Endothelial cell of umbilical vein (primary cell): Measurements from ENCODE around the gene RGS9BP. TPM values are rescaled to one million over a fixed set of nuclear protein-coding genes. Genes with fewer than 3 reads are reported as not detected.

Experiments
- BruUV-seq: library from RNA; stranded (reverse); fragments of 400-500 nt; replicated peaks from 2 replicates; lab custom pipeline; 2021; lab: Mats Ljungman, UMichigan
- CTCF ChIA-PET: fragments of 300-600, 350-600 bp; sonication (Branson Sonifier 250); formaldehyde crosslinking; loops from one replicate; lab custom pipeline; 2021; ENCODE audit warnings: antibody characterized with exemption, inconsistent platforms; lab: Charles Lee
- POLR2A ChIA-PET: fragments of 300-600, 350-600 bp; sonication (Branson Sonifier 250); formaldehyde crosslinking; loops from one replicate; lab custom pipeline; 2021; ENCODE audit warnings: antibody characterized with exemption, inconsistent platforms; lab: Charles Lee
- DNase-seq: peaks from one replicate; pipeline ENCODE4 v3.0.0-alpha.2; 2011; ENCODE audit warnings: low read depth, low spot score
- FAIRE-seq: peaks from 2 replicates; lab custom pipeline; 2011; peaks lifted over from hg19 to GRCh38; lab: Jason Lieb, UNC
- H2AFZ ChIP-seq: 2 replicates; pipeline ENCODE4 v1.6.0; 2012; ENCODE audit warnings: low read depth, low read length, control low read depth, inconsistent platforms
- H3K27ac ChIP-seq: 2 replicates; pipeline ENCODE4 v1.5.1; 2011; ENCODE audit warnings: low read depth, mild to moderate bottlenecking, control low read depth, low read length, moderate library complexity; ENCODE audit not compliant: insufficient read depth
- H3K27me3 ChIP-seq, 2 experiments: 2 replicates each; pipeline versions ENCODE4 v1.6.0 to v1.6.1; 2011; ENCODE audit warnings: low read length in 2 of 2, mixed read lengths in 1 of 2; ENCODE audit not compliant: control insufficient read depth in 2 of 2, insufficient read depth in 2 of 2
- H3K36me3 ChIP-seq, 2 experiments: 2 replicates in 1 of 2; 3 replicates in 1 of 2; pipeline ENCODE4 v1.5.1; 2011; ENCODE audit warnings: low read length in 2 of 2, mild to moderate bottlenecking in 1 of 2, moderate library complexity in 1 of 2; ENCODE audit not compliant: control insufficient read depth in 2 of 2, insufficient read depth in 2 of 2; ENCODE audit errors: extremely low read depth in 1 of 2
- H3K4me1 ChIP-seq: 3 replicates; pipeline ENCODE4 v1.5.1; 2011; ENCODE audit warnings: mild to moderate bottlenecking, low read length; ENCODE audit not compliant: control insufficient read depth, insufficient read depth; ENCODE audit errors: extremely low read depth
- H3K4me2 ChIP-seq: 2 replicates; pipeline ENCODE4 v1.6.1; 2011; ENCODE audit warnings: low read length, control low read depth, mixed read lengths; ENCODE audit not compliant: insufficient read depth
- H3K4me3 ChIP-seq, 3 experiments: fragments of 200-600 bp in 1 of 3; sonication (generic), shearing (Covaris generic) in 1 of 3; replicated peaks in 1 of 3; 2 replicates each; pipeline ENCODE4 v1.5.1; 2011 to 2016; ENCODE audit warnings: control low read depth in 3 of 3, low read length in 3 of 3, mild to moderate bottlenecking in 2 of 3, inconsistent platforms in 1 of 3, low read depth in 1 of 3, moderate library complexity in 1 of 3; ENCODE audit not compliant: insufficient read depth in 1 of 3
- H3K79me2 ChIP-seq: 2 replicates; pipeline ENCODE4 v1.6.0; 2012; ENCODE audit warnings: low read length, inconsistent platforms; ENCODE audit not compliant: control insufficient read depth, insufficient read depth
- H3K9ac ChIP-seq: replicated peaks from 2 replicates; pipeline ENCODE3; 2011; ENCODE audit warnings: low read length, control low read depth; ENCODE audit not compliant: insufficient read depth; ENCODE audit errors: extremely low read depth
- H3K9me1 ChIP-seq: replicated peaks from 3 replicates; pipeline ENCODE4 v1.6.0; 2011; ENCODE audit warnings: mild to moderate bottlenecking, low read length; ENCODE audit not compliant: control insufficient read depth, insufficient read depth; ENCODE audit errors: extremely low read depth
- H3K9me3 ChIP-seq: replicated peaks from 2 replicates; pipeline ENCODE4 v1.5.1; 2012; ENCODE audit warnings: low read length, inconsistent platforms; ENCODE audit not compliant: control insufficient read depth, insufficient read depth
- H4K20me1 ChIP-seq: replicated peaks from 2 replicates; pipeline ENCODE3; 2011; ENCODE audit warnings: mild to moderate bottlenecking, low read length; ENCODE audit not compliant: control insufficient read depth, insufficient read depth; ENCODE audit errors: extremely low read depth
- CTCF ChIP-seq, 2 donors: IDR thresholded peaks; 1 replicate in 1 of 2; 2 replicates in 1 of 2; pipeline ENCODE4 v1.5.1; 2011; ENCODE audit warnings: low read length in 2 of 2, mild to moderate bottlenecking in 2 of 2, moderate library complexity in 2 of 2, control low read depth in 1 of 2, inconsistent platforms in 1 of 2, low read depth in 1 of 2; ENCODE audit not compliant: insufficient read depth in 1 of 2; ENCODE audit errors: extremely low read depth in 1 of 2
- FOS ChIP-seq: IDR thresholded peaks from 2 replicates; pipeline ENCODE4 v1.6.1; 2011; ENCODE audit warnings: mild to moderate bottlenecking, low read length, moderate library complexity, borderline replicate concordance; ENCODE audit not compliant: insufficient read depth
- JUN ChIP-seq: IDR thresholded peaks from 2 replicates; pipeline ENCODE4 v1.6.1; 2011; ENCODE audit warnings: borderline replicate concordance, low read depth; ENCODE audit not compliant: insufficient read length, insufficient read depth
- MYC ChIP-seq: IDR thresholded peaks from one replicate; pipeline ENCODE4 v1.6.1; 2011; ENCODE audit warnings: mild to moderate bottlenecking, low read depth, low read length
- POLR2A ChIP-seq: IDR thresholded peaks from 2 replicates; pipeline ENCODE4 v1.6.1; 2012; ENCODE audit warnings: low read depth, mild to moderate bottlenecking, control low read depth, low read length
- POLR2AphosphoS5 ChIP-seq: IDR thresholded peaks from 2 replicates; pipeline ENCODE4 v1.6.1; 2012; ENCODE audit warnings: low read depth, mild to moderate bottlenecking, control low read depth, low read length, moderate library complexity; ENCODE audit not compliant: insufficient read depth
- dilution Hi-C: fragments of 300-500 bp; cut with MboI; formaldehyde crosslinking; loops from one replicate; pipeline ENCODE4 v1.15.0; 2019; ENCODE audit warnings: low sequenced_read_pairs; ENCODE audit not compliant: extremely low pct_ligation_motif_present
- intact Hi-C: fragments of 100-400 bp; cut with micrococcal nuclease; formaldehyde crosslinking; loops from one replicate; pipeline ENCODE4 v1.10.0; 2022
- polyA plus RNA-seq, 4 experiments: library from polyadenylated mRNA; depleted of rRNA in 3 of 4; stranded (reverse) in 3 of 4; unstranded in 1 of 4; fragments of >200 nt; gene quantifications; 2 replicates each; pipeline versions ENCODE4 v1.2.1 to v1.2.3, GENCODE V29; 2011 to 2012; ENCODE audit warnings: missing spikeins in 1 of 4
- total RNA-seq: library from RNA; stranded (reverse); gene quantifications from 2 replicates; pipeline ENCODE4 v1.2.3, GENCODE V29; 2021

Gene RGS9BP
- total and polyA plus RNA-seq, 2 donors (not counting 3 experiments of a cell fraction or from before 2014, with no cell fraction given) = 0.15 TPM; not detected in 1

- no TSS peak for BruUV-seq
- CTCF ChIA-PET = no interaction called here
- no peak overlapping the region for H3K4me2 ChIP-seq
- H3K4me1 ChIP-seq = peaks cover 7% of the 10 kb centered on the region
- H3K9me1 ChIP-seq = no peaks in the 10 kb centered on the region
- dilution Hi-C loops (no loop called here), intact Hi-C loops (no loop called here)
- no peaks in the 10 kb centered on the region for H4K20me1 ChIP-seq
- TF ChIP-seq POLR2AphosphoS5 = no peak
- TF ChIP-seq CTCF (IDR thresholded peaks at IDR 0.05; ENCODE audit: extremely low read depth in 1 of 2, insufficient read depth in 1 of 2, low read depth in 1 of 2, low read length in 2 of 2) = no peak
- no peak for TF ChIP-seq POLR2A
- TF ChIP-seq JUN = no peak
- TF ChIP-seq MYC = no peak
- H3K36me3 ChIP-seq = peaks cover 0 to 8% of the 10 kb centered on the region in 2 experiments
- no peaks in the 10 kb centered on the region for H3K9me3 ChIP-seq
- H3K9ac ChIP-seq = no peak overlapping the region
- no peak overlapping the region for H2AFZ ChIP-seq
- H3K27me3 ChIP-seq = no peaks in the 10 kb centered on the region
- POLR2A ChIA-PET = no interaction called here
- no peak overlapping the region for H3K4me3 ChIP-seq
- FAIRE-seq = no peak
- peaks cover 28% of the 10 kb centered on the region for H3K79me2 ChIP-seq
- no peak overlapping the region for H3K27ac ChIP-seq
- DNase-seq = no peak
Measured at GRCh38 chr19:32658527-32658926, 17.1 kb upstream of the RGS9BP start.

- no peaks in the 10 kb centered on the region for H3K9me1 ChIP-seq
- H3K27me3 ChIP-seq = no peaks in the 10 kb centered on the region
- no TSS peak for BruUV-seq
- no peak overlapping the region for H3K4me2 ChIP-seq
- no peak for TF ChIP-seq FOS
- H4K20me1 ChIP-seq = no peaks in the 10 kb centered on the region
- peak overlapping the region; percentile 63 for H3K27ac ChIP-seq
- H2AFZ ChIP-seq = no peak overlapping the region
- H3K9me3 ChIP-seq = no peaks in the 10 kb centered on the region
- no peak for DNase-seq
- dilution Hi-C loops (no loop called here), intact Hi-C loops (no loop called here)
- H3K4me1 ChIP-seq = peaks cover 7% of the 10 kb centered on the region
- peaks cover 42% of the 10 kb centered on the region for H3K79me2 ChIP-seq
- no peak overlapping the region for H3K4me3 ChIP-seq
- no peak overlapping the region for H3K9ac ChIP-seq
- FAIRE-seq = no peak
- CTCF ChIA-PET = no interaction called here
- POLR2A ChIA-PET = no interaction called here
- H3K36me3 ChIP-seq = peaks cover 0 to 3% of the 10 kb centered on the region in 2 experiments
Measured at GRCh38 chr19:32661318-32661717, 14.3 kb upstream of the RGS9BP start.
